OCI-LY7 (cell line): ENCODE results near the gene LCP1. TPM values are rescaled to one million over a fixed set of nuclear protein-coding genes. Genes with fewer than 3 reads are reported as not detected.

ENCODE experiments used
- BruUV-seq: library from RNA; stranded (reverse); fragments of 400-500 nt; replicated peaks from 2 replicates; lab custom pipeline; 2021; lab: Mats Ljungman, UMichigan
- CTCF ChIA-PET: fragments of 300-600 bp; sonication (Branson Sonifier 250); formaldehyde crosslinking; loops from one replicate; lab custom pipeline; 2022; ENCODE audit warnings: antibody characterized with exemption; ENCODE audit not compliant: unreplicated experiment; lab: Charles Lee
- POLR2A ChIA-PET: fragments of 300-600 bp; sonication (Branson Sonifier 250); formaldehyde crosslinking; loops from one replicate; lab custom pipeline; 2022; ENCODE audit warnings: antibody characterized with exemption; lab: Charles Lee
- DNase-seq: peaks from one replicate; pipeline ENCODE4 v3.0.0-alpha.2; 2015; ENCODE audit warnings: low spot score
- H2AFZ ChIP-seq: fragments of 200-600 bp; sonication (generic), shearing (Covaris generic); 2 replicates; pipeline ENCODE4 v1.6.1; 2014; ENCODE audit warnings: mild to moderate bottlenecking, antibody characterized with exemption, low read length, moderate library complexity
- H3K27ac ChIP-seq: fragments of 200-600 bp; sonication (generic); 2 replicates; pipeline ENCODE4 v1.5.1; 2014; ENCODE audit warnings: mixed run types, low read depth, mild to moderate bottlenecking, moderate library complexity, low read length, inconsistent platforms; ENCODE audit not compliant: poor library complexity, severe bottlenecking
- H3K36me3 ChIP-seq: fragments of 200-600 bp; sonication (generic); 2 replicates; pipeline ENCODE4 v1.6.1; 2014; ENCODE audit warnings: mild to moderate bottlenecking, antibody characterized with exemption, low read length, moderate library complexity, mixed read lengths; ENCODE audit not compliant: insufficient read depth
- H3K4me1 ChIP-seq: fragments of 200-600 bp; sonication (generic); 2 replicates; pipeline ENCODE4 v1.5.1; 2014; ENCODE audit warnings: mild to moderate bottlenecking, low read length; ENCODE audit not compliant: insufficient read depth, poor library complexity, severe bottlenecking
- H3K4me2 ChIP-seq: fragments of 200-600 bp; sonication (generic); 2 replicates; pipeline ENCODE4 v1.6.1; 2014; ENCODE audit warnings: mild to moderate bottlenecking, low read length
- H3K4me3 ChIP-seq: fragments of 200-600 bp; sonication (generic); 2 replicates; pipeline ENCODE4 v1.5.1; 2014; ENCODE audit warnings: mild to moderate bottlenecking, low read depth, low read length; ENCODE audit not compliant: poor library complexity, severe bottlenecking
- H3K79me2 ChIP-seq: fragments of 200-600 bp; sonication (generic); 2 replicates; pipeline ENCODE4 v1.6.1; 2016; ENCODE audit warnings: low read depth, mild to moderate bottlenecking, low read length, moderate library complexity, mixed read lengths; ENCODE audit not compliant: insufficient read depth
- H3K9me2 ChIP-seq: fragments of 200-600 bp; sonication (generic); 2 replicates; pipeline ENCODE4 v1.6.1; 2016; ENCODE audit warnings: mild to moderate bottlenecking, low read length, mixed read lengths; ENCODE audit not compliant: insufficient read depth
- H3K9me3 ChIP-seq: fragments of 200-600 bp; sonication (generic); 2 replicates; pipeline ENCODE4 v1.6.1; 2014; ENCODE audit warnings: mild to moderate bottlenecking, mixed run types, low read length, mixed read lengths
- H4K20me1 ChIP-seq: fragments of 200-600 bp; sonication (generic); 2 replicates; pipeline ENCODE4 v1.6.1; 2014; ENCODE audit warnings: mild to moderate bottlenecking, antibody characterized with exemption, low read length, moderate library complexity, mixed read lengths; ENCODE audit not compliant: insufficient read depth
- EZH2phosphoT487 ChIP-seq: fragments of 200-600 bp; sonication (generic); IDR thresholded peaks from 2 replicates; pipeline ENCODE4 v1.6.1; 2018; ENCODE audit warnings: low read depth, borderline replicate concordance, mild to moderate bottlenecking, mixed run types, antibody characterized with exemption, low read length, moderate library complexity, mixed read lengths
- intact Hi-C: fragments of 100-400 bp; cut with micrococcal nuclease; formaldehyde crosslinking; loops from one replicate; pipeline ENCODE4 v1.10.0; 2022; ENCODE audit not compliant: unreplicated experiment
- total RNA-seq, 2 experiments: library from RNA; depleted of rRNA in 1 of 2; stranded (reverse); fragments of >200 nt in 1 of 2; shearing (Covaris generic) in 1 of 2; gene quantifications; 2 replicates each; pipeline ENCODE4 v1.2.3, GENCODE V29; 2014 to 2022
- TF ChIP-seq, protein P1 (sequence below): fragments of 200-600 bp; sonication (generic); conservative IDR thresholded peaks from 2 replicates; pipeline ENCODE4 v1.5.1; 2014; ENCODE audit warnings: mild to moderate bottlenecking, antibody characterized with exemption, low read length, moderate library complexity, mixed read lengths

LCP1 gene
- total RNA-seq, 2 experiments from 2014 or later, result 292 to 565 TPM

DNA sequence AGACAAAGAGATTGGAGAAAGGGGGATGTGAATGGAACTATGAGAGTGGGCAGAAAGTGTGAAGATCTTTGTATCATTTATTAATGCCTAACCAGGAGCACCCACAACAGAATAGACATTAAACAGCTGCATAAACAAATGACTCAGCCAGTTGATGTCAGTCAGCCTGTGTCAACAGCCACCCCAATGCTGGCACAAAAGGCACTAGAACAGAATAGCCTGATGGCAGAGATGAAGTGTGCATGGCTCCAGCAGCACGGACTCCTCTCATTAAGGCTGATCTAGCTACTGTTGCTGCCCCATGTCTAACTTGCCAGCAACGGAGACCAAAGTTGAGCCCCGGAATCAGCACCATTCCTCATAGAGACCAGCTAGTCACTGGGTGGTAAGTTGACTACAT, 85.0 kb downstream of the LCP1 start:
- no peaks in the 10 kb centered on the region for H3K79me2 ChIP-seq
- CTCF ChIA-PET, result no interaction called here
- intact Hi-C loops, result no loop called here

DNA sequence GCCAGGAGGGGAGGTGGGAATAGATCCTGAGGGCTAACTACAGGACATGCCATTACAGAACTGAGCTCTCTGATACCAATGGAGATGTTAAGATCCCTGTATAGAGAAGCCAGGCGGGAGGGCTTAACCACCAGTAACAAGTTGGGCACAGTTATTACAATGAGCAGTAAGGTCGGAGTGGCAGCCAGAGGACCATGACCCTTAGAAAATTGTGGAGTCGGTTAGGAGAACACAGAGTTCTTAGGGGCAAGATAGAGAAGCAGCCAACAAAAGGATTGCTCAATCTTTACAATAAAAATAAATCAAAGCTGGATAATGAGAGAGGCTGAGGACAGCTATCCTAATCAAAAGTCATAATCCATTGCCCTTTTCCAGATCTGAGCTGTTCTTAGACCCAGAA, 87.5 kb downstream of the LCP1 start:
- CTCF ChIA-PET, result no interaction called here

More for the DNA sequence above, 85.0 kb downstream of the LCP1 start:
- BruUV-seq, result no TSS peak
- Histone ChIP-seq H3K36me3 (no peaks in the 10 kb centered on the region), H3K4me1 (peaks cover 7% of the 10 kb centered on the region), H3K4me3 (no peak overlapping the region), H2AFZ (no peak overlapping the region), H4K20me1 (no peaks in the 10 kb centered on the region), H3K27ac (no peak overlapping the region), H3K9me2 (no peaks in the 10 kb centered on the region), H3K9me3 (no peaks in the 10 kb centered on the region), H3K4me2 (no peak overlapping the region)
- TF ChIP-seq, protein P1, sequence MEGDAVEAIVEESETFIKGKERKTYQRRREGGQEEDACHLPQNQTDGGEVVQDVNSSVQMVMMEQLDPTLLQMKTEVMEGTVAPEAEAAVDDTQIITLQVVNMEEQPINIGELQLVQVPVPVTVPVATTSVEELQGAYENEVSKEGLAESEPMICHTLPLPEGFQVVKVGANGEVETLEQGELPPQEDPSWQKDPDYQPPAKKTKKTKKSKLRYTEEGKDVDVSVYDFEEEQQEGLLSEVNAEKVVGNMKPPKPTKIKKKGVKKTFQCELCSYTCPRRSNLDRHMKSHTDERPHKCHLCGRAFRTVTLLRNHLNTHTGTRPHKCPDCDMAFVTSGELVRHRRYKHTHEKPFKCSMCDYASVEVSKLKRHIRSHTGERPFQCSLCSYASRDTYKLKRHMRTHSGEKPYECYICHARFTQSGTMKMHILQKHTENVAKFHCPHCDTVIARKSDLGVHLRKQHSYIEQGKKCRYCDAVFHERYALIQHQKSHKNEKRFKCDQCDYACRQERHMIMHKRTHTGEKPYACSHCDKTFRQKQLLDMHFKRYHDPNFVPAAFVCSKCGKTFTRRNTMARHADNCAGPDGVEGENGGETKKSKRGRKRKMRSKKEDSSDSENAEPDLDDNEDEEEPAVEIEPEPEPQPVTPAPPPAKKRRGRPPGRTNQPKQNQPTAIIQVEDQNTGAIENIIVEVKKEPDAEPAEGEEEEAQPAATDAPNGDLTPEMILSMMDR, result no peak
- no peak for TF ChIP-seq EZH2phosphoT487
- POLR2A ChIA-PET, result no interaction called here
- no peak for DNase-seq

More for the DNA sequence above, 87.5 kb downstream of the LCP1 start:
- Histone ChIP-seq H3K79me2 (no peaks in the 10 kb centered on the region), H3K4me2 (no peak overlapping the region), H3K27ac (no peak overlapping the region), H3K4me3 (no peak overlapping the region), H3K4me1 (no peaks in the 10 kb centered on the region), H4K20me1 (no peaks in the 10 kb centered on the region), H3K36me3 (no peaks in the 10 kb centered on the region), H2AFZ (no peak overlapping the region), H3K9me2 (no peaks in the 10 kb centered on the region), H3K9me3 (no peaks in the 10 kb centered on the region)
- intact Hi-C loops, result no loop called here
- no peak for DNase-seq
- BruUV-seq, result no TSS peak
- POLR2A ChIA-PET, result interaction anchor here (1.2 kb wide), 1 partner anchor 9 kb away, joined by 9 read pairs; no protein-coding TSS in a partner anchor
- TF ChIP-seq EZH2phosphoT487, result no peak
- TF ChIP-seq, protein P1, result no peak
